Measurements from ENCODE around the gene BCL11B.

BCL11B gene

DNA sequence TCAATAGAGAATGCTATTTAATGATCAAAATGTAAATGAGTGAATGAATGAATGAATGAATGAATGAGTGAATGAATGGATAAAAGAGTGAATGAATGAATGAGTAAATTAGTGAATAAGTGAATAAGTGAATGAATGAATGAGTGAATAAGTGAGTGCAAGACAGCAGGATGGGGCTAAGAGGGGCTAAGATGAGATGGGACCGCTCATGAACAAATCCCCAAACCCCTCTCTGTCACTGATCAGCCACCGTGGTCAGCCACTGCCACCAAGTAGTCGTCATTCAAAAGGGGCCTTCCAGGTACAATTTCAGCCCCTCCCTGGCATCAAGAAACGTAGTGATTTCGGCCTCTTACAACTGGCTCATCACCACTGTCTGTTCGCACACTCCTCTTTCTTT is 79.2 kb downstream of the BCL11B start:
- TF ChIP-seq, protein P1, sequence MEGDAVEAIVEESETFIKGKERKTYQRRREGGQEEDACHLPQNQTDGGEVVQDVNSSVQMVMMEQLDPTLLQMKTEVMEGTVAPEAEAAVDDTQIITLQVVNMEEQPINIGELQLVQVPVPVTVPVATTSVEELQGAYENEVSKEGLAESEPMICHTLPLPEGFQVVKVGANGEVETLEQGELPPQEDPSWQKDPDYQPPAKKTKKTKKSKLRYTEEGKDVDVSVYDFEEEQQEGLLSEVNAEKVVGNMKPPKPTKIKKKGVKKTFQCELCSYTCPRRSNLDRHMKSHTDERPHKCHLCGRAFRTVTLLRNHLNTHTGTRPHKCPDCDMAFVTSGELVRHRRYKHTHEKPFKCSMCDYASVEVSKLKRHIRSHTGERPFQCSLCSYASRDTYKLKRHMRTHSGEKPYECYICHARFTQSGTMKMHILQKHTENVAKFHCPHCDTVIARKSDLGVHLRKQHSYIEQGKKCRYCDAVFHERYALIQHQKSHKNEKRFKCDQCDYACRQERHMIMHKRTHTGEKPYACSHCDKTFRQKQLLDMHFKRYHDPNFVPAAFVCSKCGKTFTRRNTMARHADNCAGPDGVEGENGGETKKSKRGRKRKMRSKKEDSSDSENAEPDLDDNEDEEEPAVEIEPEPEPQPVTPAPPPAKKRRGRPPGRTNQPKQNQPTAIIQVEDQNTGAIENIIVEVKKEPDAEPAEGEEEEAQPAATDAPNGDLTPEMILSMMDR (IDR thresholded peaks at IDR 0.05) = no peak

DNA sequence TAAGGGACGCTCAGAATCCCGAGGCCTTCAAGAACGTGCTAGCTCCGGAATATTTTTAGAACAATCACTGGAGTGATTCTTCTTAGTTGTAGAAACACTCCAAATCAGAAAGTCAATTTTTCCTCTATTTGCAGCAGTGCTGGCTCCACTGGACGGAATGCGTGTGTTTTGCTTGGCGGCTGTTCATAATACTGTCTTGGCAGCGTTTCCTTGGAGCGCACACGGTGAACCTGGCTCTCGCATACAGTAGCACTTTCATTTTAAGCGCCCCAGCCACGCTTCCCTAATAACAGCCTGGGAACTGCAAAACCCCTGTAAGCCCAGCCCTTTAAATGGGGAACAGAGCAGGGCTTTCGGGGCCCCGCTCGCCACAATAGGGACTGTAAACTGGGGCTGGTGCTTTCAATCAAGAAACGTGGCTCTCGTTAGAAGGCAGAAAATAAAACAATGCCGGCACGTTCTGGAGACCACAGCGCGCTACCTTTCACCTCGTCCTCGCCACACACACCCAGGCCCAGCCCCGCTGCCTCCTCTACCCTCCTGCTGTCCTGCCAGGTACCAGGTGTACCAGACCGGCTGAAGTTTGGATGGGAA is 79.9 kb downstream of the BCL11B start:
- TF ChIP-seq, protein P1 (IDR thresholded peaks at IDR 0.05) = no peak

DNA sequence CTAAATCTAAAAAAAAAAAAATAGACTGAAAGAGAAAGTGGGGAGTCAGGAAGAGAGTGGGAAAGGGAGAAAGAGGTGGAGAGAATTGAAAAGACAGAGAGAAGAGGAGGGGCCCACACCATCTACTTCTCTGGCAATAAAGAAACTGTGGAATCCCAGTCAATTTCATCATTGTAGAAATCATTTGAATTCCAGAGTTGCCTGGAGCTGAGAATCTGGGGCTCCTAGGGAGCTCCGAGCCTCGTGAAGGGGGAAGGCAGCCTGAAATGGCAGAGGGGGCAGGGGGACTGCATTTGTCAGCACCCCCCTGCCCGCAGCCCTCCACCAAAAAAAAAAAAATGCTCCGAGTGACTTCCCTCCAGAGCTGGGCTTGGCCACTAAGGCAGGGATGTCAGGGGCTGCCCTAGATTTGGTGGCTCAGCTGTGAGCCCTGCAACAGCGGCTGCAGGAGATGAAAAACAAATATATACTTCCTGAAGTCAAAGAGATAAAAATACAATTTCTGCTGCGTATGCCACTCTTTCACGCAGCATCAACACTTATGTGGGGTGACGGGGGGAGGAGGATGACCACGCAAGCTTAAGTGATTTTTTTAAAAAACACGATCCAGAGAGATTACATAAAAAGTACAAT is 80.5 kb downstream of the BCL11B start:
- TF ChIP-seq, protein P1 (IDR thresholded peaks at IDR 0.05) = no peak

DNA sequence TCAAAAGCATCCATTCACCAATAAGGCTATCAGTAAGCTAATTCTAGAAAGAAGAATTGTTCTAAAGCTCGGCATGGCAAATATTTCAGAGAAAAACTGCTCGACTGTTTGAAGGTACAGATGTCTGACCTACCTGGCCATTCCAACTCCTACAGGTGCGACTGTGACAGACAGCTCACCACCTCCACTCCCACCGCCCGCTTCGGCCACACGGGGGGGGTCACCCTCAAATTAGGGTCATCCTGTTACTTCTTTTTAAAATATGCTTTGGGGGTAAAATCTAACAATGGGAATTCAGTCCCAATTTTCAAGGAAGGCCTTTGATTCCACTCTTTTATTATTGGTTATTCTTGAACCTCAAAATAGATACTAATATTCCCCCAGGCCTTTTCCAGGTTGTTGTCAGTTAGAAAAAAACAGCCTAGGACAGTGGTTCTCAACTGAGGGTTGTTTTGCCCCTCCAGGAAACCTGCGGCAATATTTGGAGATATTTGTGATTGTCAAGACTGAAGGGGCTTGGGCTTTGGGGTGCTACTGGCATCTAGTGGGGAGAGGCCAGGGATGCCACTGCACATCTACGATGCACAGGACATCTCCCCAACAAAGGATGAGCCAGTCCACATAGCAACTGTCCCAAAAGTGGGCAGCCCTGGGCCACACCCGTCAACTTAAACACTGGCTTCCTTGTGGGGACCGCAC is 81.2 kb downstream of the BCL11B start:
- TF ChIP-seq, protein P1 (IDR thresholded peaks at IDR 0.05) = no peak

DNA sequence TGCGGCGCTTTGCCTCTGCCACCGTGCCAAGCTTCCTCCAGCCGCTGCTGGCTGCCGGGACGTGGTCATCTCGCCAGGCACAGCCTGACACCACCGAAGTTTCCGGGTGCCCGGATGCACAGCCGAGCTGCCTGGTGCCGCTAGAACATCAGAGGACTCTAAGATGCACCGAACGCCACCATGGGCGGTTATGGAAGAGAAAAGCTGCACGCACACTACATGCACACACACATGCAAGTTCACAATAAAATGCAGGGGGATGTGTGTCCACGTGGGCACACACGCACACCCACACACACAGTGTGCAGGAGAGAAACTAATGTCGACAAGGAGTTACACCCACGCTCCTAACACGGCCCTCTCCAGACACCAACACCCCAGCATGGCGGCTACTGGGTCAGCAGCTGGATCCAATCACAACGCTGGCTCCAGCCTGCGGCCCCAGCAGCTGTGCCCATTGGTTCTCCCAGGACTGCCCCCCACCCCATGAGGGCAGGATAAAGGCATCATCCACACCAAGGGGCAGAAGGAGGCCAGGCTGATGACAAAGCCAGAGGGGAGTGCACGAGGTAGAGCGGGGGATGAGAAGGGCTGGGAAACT is 82.7 kb downstream of the BCL11B start:
- TF ChIP-seq, protein P1 (IDR thresholded peaks at IDR 0.05) = no peak

DNA sequence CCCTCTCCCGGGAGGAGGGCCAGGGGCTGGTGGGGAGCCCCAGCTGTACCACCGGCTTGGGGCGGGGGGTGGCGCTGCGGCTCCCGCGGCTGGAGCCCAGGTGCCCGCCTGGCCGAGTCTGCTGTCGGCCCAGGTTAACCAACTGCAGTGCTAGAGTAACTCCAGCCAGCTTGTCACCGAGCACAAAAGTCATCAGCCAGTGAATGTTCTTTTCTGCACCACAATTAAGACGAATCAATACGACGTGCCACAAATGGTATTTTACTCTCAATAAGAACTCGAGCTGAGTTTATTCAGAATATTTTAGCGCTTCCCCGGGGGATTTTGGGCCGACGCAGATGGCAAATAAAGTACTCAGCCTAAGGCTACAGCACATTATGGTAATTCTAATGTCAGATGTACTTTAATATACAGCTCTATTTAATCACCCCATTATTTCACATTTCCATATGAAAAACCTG is 83.2 kb downstream of the BCL11B start:
- TF ChIP-seq, protein P1 (IDR thresholded peaks at IDR 0.05) = no peak

DNA sequence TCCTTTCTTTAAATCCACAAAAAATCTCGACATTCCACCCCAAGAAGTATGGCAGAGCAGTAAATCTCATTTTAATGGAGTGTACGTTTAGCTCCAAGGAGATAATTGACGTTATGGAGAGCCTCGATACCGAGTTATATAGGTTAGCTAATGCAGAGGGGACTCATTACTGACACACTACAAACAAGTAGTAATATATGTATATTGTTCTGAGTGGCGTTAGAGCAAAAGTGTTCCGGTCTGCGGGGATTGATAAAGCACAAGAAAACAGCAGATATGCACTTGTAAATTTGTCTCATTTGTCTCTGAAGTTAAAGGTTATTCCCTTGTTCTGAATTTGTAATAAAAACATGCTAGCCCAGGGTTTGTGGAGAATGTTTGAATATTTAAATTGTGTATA is 84.1 kb downstream of the BCL11B start:
- TF ChIP-seq, protein P1 (IDR thresholded peaks at IDR 0.05) = no peak

All from LNCAP (cell line).